ENCODE results near the gene CSNK2B.

- TF ChIP-seq POLR2A (IDR thresholded peaks at IDR 0.05) (no peak), CTCF (IDR thresholded peaks at IDR 0.05) (no peak)
Measured at GRCh38 chr6:31702405-31702818, 36.5 kb downstream of the CSNK2B start.

All from body of pancreas (tissue), 4 donors.